ENCODE results near the gene CERS1. TPM values are rescaled to one million over a fixed set of nuclear protein-coding genes. Genes with fewer than 3 reads are reported as not detected.

The CERS1 gene
- total RNA-seq, 4 donors from 2014 or later = not detected

- Histone ChIP-seq H3K36me3 (peaks cover 0 to 76% (median 0%) of the 10 kb centered on the region in 3 donors), H3K27me3 (no peaks in the 10 kb centered on the region), H3K27ac (no peak overlapping the region), H3K9me3 (no peaks in the 10 kb centered on the region), H3K4me1 (no peaks in the 10 kb centered on the region), H3K4me3 (no peak overlapping the region)
- TF ChIP-seq CTCF (IDR thresholded peaks at IDR 0.05) (no peak), POLR2A (IDR thresholded peaks at IDR 0.05) (no peak)
- DNase-seq = peak in 1 of 3 donors; percentile 42
Observed at GRCh38 chr19:18906605-18907519, 10.9 kb upstream of the CERS1 start.

- Histone ChIP-seq H3K4me1 (no peaks in the 10 kb centered on the region), H3K27me3 (no peaks in the 10 kb centered on the region), H3K36me3 (peaks cover 0 to 81% (median 0%) of the 10 kb centered on the region in 3 donors), H3K27ac (no peak overlapping the region), H3K9me3 (no peaks in the 10 kb centered on the region), H3K4me3 (no peak overlapping the region)
- TF ChIP-seq CTCF (IDR thresholded peaks at IDR 0.05) (no peak), POLR2A (IDR thresholded peaks at IDR 0.05) (no peak)
- peak in 1 of 3 donors; percentile 41 for DNase-seq
Observed at GRCh38 chr19:18905513-18906236, 9.7 kb upstream of the CERS1 start.

- H3K36me3 ChIP-seq = peaks cover 0 to 81% (median 0%) of the 10 kb centered on the region in 3 donors
- H3K4me1 ChIP-seq = no peaks in the 10 kb centered on the region
- H3K4me3 ChIP-seq = no peak overlapping the region
- H3K27ac ChIP-seq = no peak overlapping the region
- TF ChIP-seq CTCF (IDR thresholded peaks at IDR 0.05) (no peak), POLR2A (IDR thresholded peaks at IDR 0.05) (no peak)
- peak in 1 of 3 donors; percentile 31 for DNase-seq
- H3K27me3 ChIP-seq = no peaks in the 10 kb centered on the region
- no peaks in the 10 kb centered on the region for H3K9me3 ChIP-seq
Observed at GRCh38 chr19:18905058-18905456, 9.1 kb upstream of the CERS1 start.

GRCh38 chr19:18904334-18905057 lies 8.5 kb upstream of the CERS1 start:
- TF ChIP-seq POLR2A (IDR thresholded peaks at IDR 0.05) (no peak), CTCF (IDR thresholded peaks at IDR 0.05) (no peak)
- no peak overlapping the region for H3K4me3 ChIP-seq
- no peaks in the 10 kb centered on the region for H3K27me3 ChIP-seq
- H3K4me1 ChIP-seq = no peaks in the 10 kb centered on the region
- H3K27ac ChIP-seq = no peak overlapping the region
- H3K9me3 ChIP-seq = no peaks in the 10 kb centered on the region
- peaks cover 0 to 82% (median 0%) of the 10 kb centered on the region in 3 donors for H3K36me3 ChIP-seq
- peak in 1 of 3 donors; percentile 43 for DNase-seq
